ENCODE data around the gene WDR20.

WDR20 gene

GRCh38 chr14:102141797-102142196 lies 2.1 kb downstream of the WDR20 start:
- Histone ChIP-seq H3K4me3 (ENCODE audit: low read length) (no peak overlapping the region), H3K9me3 (ENCODE audit: control insufficient read depth, insufficient read depth, low read length) (no peaks in the 10 kb centered on the region), H3K79me2 (ENCODE audit: control insufficient read depth, low read length) (peaks cover 80% of the 10 kb centered on the region), H3K27me3 (ENCODE audit: control insufficient read depth, low read length) (no peaks in the 10 kb centered on the region), H3K27ac (ENCODE audit: low read depth, low read length) (no peak overlapping the region), H3K36me3 (ENCODE audit: control insufficient read depth, low read length) (peaks cover 17% of the 10 kb centered on the region), H3F3A (ENCODE audit: control insufficient read depth, insufficient read depth) (no peaks in the 10 kb centered on the region), H3K4me2 (ENCODE audit: low read length) (peak overlapping the region; percentile 13; the same call in 1 of the 2 replicates), H4K20me1 (ENCODE audit: control insufficient read depth, insufficient read depth, low read depth, low read length) (peaks cover 9% of the 10 kb centered on the region; the same call in 1 of the 2 replicates), H3K4me1 (ENCODE audit: control insufficient read depth, low read length) (peaks cover 21% of the 10 kb centered on the region), H3K9me2 (replicated peaks; ENCODE audit: control insufficient read depth, low read length) (no peaks in the 10 kb centered on the region)
- TF ChIP-seq EZH2phosphoT487 (IDR thresholded peaks at IDR 0.05; ENCODE audit: borderline replicate concordance, low read length) (no peak), CTCF (IDR thresholded peaks at IDR 0.05; ENCODE audit: low read depth, low read length, poor library complexity, severe bottlenecking) (no peak)

- Histone ChIP-seq H3K9me2 (replicated peaks; ENCODE audit: control insufficient read depth, low read length) (no peaks in the 10 kb centered on the region), H3K4me2 (ENCODE audit: low read length) (no peak overlapping the region), H3K4me3 (ENCODE audit: low read length) (no peak overlapping the region), H3K4me1 (ENCODE audit: control insufficient read depth, low read length) (peaks cover 13% of the 10 kb centered on the region), H4K20me1 (ENCODE audit: control insufficient read depth, insufficient read depth, low read depth, low read length) (peaks cover 12% of the 10 kb centered on the region; the same call in 1 of the 2 replicates), H3K9me3 (ENCODE audit: control insufficient read depth, insufficient read depth, low read length) (no peaks in the 10 kb centered on the region), H3K27ac (ENCODE audit: low read depth, low read length) (no peak overlapping the region), H3K27me3 (ENCODE audit: control insufficient read depth, low read length) (no peaks in the 10 kb centered on the region), H3K36me3 (ENCODE audit: control insufficient read depth, low read length) (peaks cover 17% of the 10 kb centered on the region), H3F3A (ENCODE audit: control insufficient read depth, insufficient read depth) (no peaks in the 10 kb centered on the region), H3K79me2 (ENCODE audit: control insufficient read depth, low read length) (peaks cover 100% of the 10 kb centered on the region)
- TF ChIP-seq EZH2phosphoT487 (IDR thresholded peaks at IDR 0.05; ENCODE audit: borderline replicate concordance, low read length) = no peak
- TF ChIP-seq CTCF (IDR thresholded peaks at IDR 0.05; ENCODE audit: low read depth, low read length, poor library complexity, severe bottlenecking) = no peak
Measured at GRCh38 chr14:102144914-102145313, 5.2 kb downstream of the WDR20 start.

GRCh38 chr14:102145395-102145794 lies 5.7 kb downstream of the WDR20 start:
- Histone ChIP-seq H3F3A (ENCODE audit: control insufficient read depth, insufficient read depth) (no peaks in the 10 kb centered on the region), H4K20me1 (ENCODE audit: control insufficient read depth, insufficient read depth, low read depth, low read length) (peaks cover 12% of the 10 kb centered on the region; the same call in 1 of the 2 replicates), H3K9me3 (ENCODE audit: control insufficient read depth, insufficient read depth, low read length) (no peaks in the 10 kb centered on the region), H3K4me1 (ENCODE audit: control insufficient read depth, low read length) (peaks cover 13% of the 10 kb centered on the region), H3K36me3 (ENCODE audit: control insufficient read depth, low read length) (peaks cover 13% of the 10 kb centered on the region), H3K79me2 (ENCODE audit: control insufficient read depth, low read length) (peaks cover 100% of the 10 kb centered on the region), H3K27ac (ENCODE audit: low read depth, low read length) (no peak overlapping the region), H3K4me2 (ENCODE audit: low read length) (no peak overlapping the region), H3K4me3 (ENCODE audit: low read length) (no peak overlapping the region), H3K9me2 (replicated peaks; ENCODE audit: control insufficient read depth, low read length) (no peaks in the 10 kb centered on the region), H3K27me3 (ENCODE audit: control insufficient read depth, low read length) (no peaks in the 10 kb centered on the region)
- TF ChIP-seq CTCF (IDR thresholded peaks at IDR 0.05; ENCODE audit: low read depth, low read length, poor library complexity, severe bottlenecking) (no peak), EZH2phosphoT487 (IDR thresholded peaks at IDR 0.05; ENCODE audit: borderline replicate concordance, low read length) (no peak)
